HepG2 (cell line): ENCODE data around the gene STK38L. TPM values are rescaled to one million over a fixed set of nuclear protein-coding genes. Genes with fewer than 3 reads are reported as not detected.

Experiments used
- AHR ChIP-seq: IDR thresholded peaks from 2 replicates; pipeline ENCODE4 v1.6.1; 2018; ENCODE audit warnings: missing genetic modification reagents, missing compliant biosample characterization
- ARNT ChIP-seq: fragments of 450-650 bp; IDR thresholded peaks from 2 replicates; pipeline ENCODE4 v1.6.1; 2017
- CBX1 ChIP-seq: IDR thresholded peaks from one replicate; pipeline ENCODE4 v1.6.1; 2016; ENCODE audit warnings: antibody characterized with exemption, low read depth
- DR1 ChIP-seq: sonication (generic); formaldehyde crosslinking; IDR thresholded peaks from 2 replicates; pipeline ENCODE4 v1.8.0; 2021; ENCODE audit warnings: mild to moderate bottlenecking, missing genetic modification reagents, inconsistent platforms
- MBNL3 ChIP-seq: fragments of 250-450 bp; sonication (Bioruptor Pico); conservative IDR thresholded peaks from 2 replicates; pipeline ENCODE4 v1.8.0; 2022; ENCODE audit warnings: mild to moderate bottlenecking, inconsistent platforms
- NFYC ChIP-seq: IDR thresholded peaks from 2 replicates; pipeline ENCODE4 v1.6.1; 2016; ENCODE audit warnings: missing genetic modification reagents, missing compliant biosample characterization
- PRDM15 ChIP-seq: sonication (generic); formaldehyde crosslinking; IDR thresholded peaks from 2 replicates; pipeline ENCODE4 v1.4.0; 2020; ENCODE audit warnings: missing genetic modification reagents
- REPIN1 ChIP-seq: sonication (generic); formaldehyde crosslinking; IDR thresholded peaks from 2 replicates; pipeline ENCODE4 v1.8.0; 2022; ENCODE audit warnings: missing genetic modification reagents, low read depth, mild to moderate bottlenecking, borderline replicate concordance
- RORA ChIP-seq: sonication (generic); formaldehyde crosslinking; IDR thresholded peaks from 2 replicates; pipeline ENCODE4 v1.5.0; 2020; ENCODE audit warnings: mild to moderate bottlenecking, missing genetic modification reagents, moderate library complexity
- SIN3A ChIP-seq: IDR thresholded peaks from 2 replicates; pipeline ENCODE4 v1.6.1; 2011; ENCODE audit warnings: low read depth, mild to moderate bottlenecking, control low read depth, low read length, borderline replicate concordance
- SOX13 ChIP-seq, 3 experiments: fragments of 450-650 bp in 1 of 3; sonication (generic) in 1 of 3; formaldehyde crosslinking in 1 of 3; IDR thresholded peaks in 2 of 3; conservative IDR thresholded peaks in 1 of 3; 2 replicates each; pipeline versions ENCODE4 v1.5.0 to v1.6.1; 2016 to 2020; ENCODE audit warnings: antibody characterized with exemption in 1 of 3, mild to moderate bottlenecking in 1 of 3, missing compliant biosample characterization in 1 of 3, missing genetic modification reagents in 1 of 3, moderate library complexity in 1 of 3
- TARDBP ChIP-seq: sonication (generic); formaldehyde crosslinking; IDR thresholded peaks from 2 replicates; pipeline ENCODE4 v1.8.0; 2022; ENCODE audit warnings: mild to moderate bottlenecking, missing genetic modification reagents
- THAP11 ChIP-seq: IDR thresholded peaks from 2 replicates; pipeline ENCODE4 v1.6.1; 2016; ENCODE audit warnings: missing biosample characterization, missing genetic modification reagents
- UBTF ChIP-seq: sonication (generic); formaldehyde crosslinking; IDR thresholded peaks from 2 replicates; pipeline ENCODE4 v1.4.0; 2020; ENCODE audit warnings: mild to moderate bottlenecking, missing genetic modification reagents
- ZBTB42 ChIP-seq: sonication (generic); formaldehyde crosslinking; IDR thresholded peaks from 2 replicates; pipeline ENCODE4 v1.5.0; 2020; ENCODE audit warnings: mild to moderate bottlenecking, missing genetic modification reagents
- ZMAT5 ChIP-seq: sonication (generic); formaldehyde crosslinking; IDR thresholded peaks from 2 replicates; pipeline ENCODE4 v1.5.0; 2020; ENCODE audit warnings: mild to moderate bottlenecking, low read depth, missing genetic modification reagents, borderline replicate concordance
- ZNF251 ChIP-seq: sonication (generic); formaldehyde crosslinking; IDR thresholded peaks from 2 replicates; pipeline ENCODE4 v1.9.0; 2021; ENCODE audit warnings: mild to moderate bottlenecking, missing genetic modification reagents
- ZNF263 ChIP-seq: sonication (generic); formaldehyde crosslinking; IDR thresholded peaks from 2 replicates; pipeline ENCODE4 v1.4.0; 2020; ENCODE audit warnings: missing genetic modification reagents
- ZNF33A ChIP-seq: sonication (generic); formaldehyde crosslinking; IDR thresholded peaks from 2 replicates; pipeline ENCODE4 v1.5.1; 2020; ENCODE audit warnings: missing genetic modification reagents, mild to moderate bottlenecking, moderate library complexity, borderline replicate concordance
- ZNF432 ChIP-seq: sonication (generic); formaldehyde crosslinking; IDR thresholded peaks from 2 replicates; pipeline ENCODE4 v1.5.0; 2020; ENCODE audit warnings: missing genetic modification reagents, mild to moderate bottlenecking, borderline replicate concordance
- ZNF776 ChIP-seq: sonication (generic); formaldehyde crosslinking; IDR thresholded peaks from 2 replicates; pipeline ENCODE4 v1.4.0; 2020; ENCODE audit warnings: mild to moderate bottlenecking, missing genetic modification reagents
- ZSCAN12 ChIP-seq: sonication (generic); formaldehyde crosslinking; IDR thresholded peaks from 2 replicates; pipeline ENCODE4 v1.9.0; 2021; ENCODE audit warnings: mild to moderate bottlenecking, missing genetic modification reagents
- ZSCAN30 ChIP-seq: sonication (generic); formaldehyde crosslinking; IDR thresholded peaks from 2 replicates; pipeline ENCODE4 v1.5.0; 2020; ENCODE audit warnings: mild to moderate bottlenecking, missing genetic modification reagents
- polyA plus RNA-seq, 8 experiments: library from polyadenylated mRNA; depleted of rRNA in 3 of 8; stranded (reverse) in 7 of 8; unstranded in 1 of 8; fragments of >200 nt; fragmentation: Illumina TruSeq in 4 of 8; extraction: Trizol in 4 of 8; gene quantifications; 2 replicates each; pipeline versions ENCODE4 v1.2.1 to v1.2.3, GENCODE V29; 2011 to 2016; ENCODE audit warnings: low read depth in 4 of 8, missing spikeins in 1 of 8, mixed read lengths in 1 of 8; ENCODE audit not compliant: insufficient read depth in 1 of 8
- total RNA-seq, 5 experiments: library from RNA; depleted of rRNA; stranded (reverse); fragments of >200 nt; fragmentation: Illumina TruSeq; extraction: Trizol; gene quantifications; 2 replicates each; pipeline ENCODE4 v1.2.3, GENCODE V29; 2016; ENCODE audit warnings: low read depth in 1 of 5

STK38L gene
- total and polyA plus RNA-seq, 2 of the 13 experiments (the other 11 are each of a cell fraction or from before 2014, with no cell fraction given), result 6.1 to 26.4 TPM

GRCh38 chr12:27332714-27333402 is 88.8 kb downstream of the STK38L start, which contains the start of gene BMAL2 (continued):
- TF ChIP-seq DR1 (CRISPR knock-in tag) (no peak), NFYC (no peak), ZSCAN30 (CRISPR knock-in tag) (no peak), SOX13 (IDR thresholded peaks at IDR 0.05) (no peak), SOX13 (CRISPR knock-in tag; conservative IDR thresholded peaks at IDR 0.05 in 1 of 2, IDR thresholded peaks at IDR 0.05 in 1 of 2) (no peak), ZSCAN12 (CRISPR knock-in tag) (no peak), UBTF (CRISPR knock-in tag) (peak; percentile 41; the same call in 1 of the 2 replicates), THAP11 (no peak), ZNF251 (CRISPR knock-in tag) (no peak), CBX1 (no peak), ZNF432 (CRISPR knock-in tag) (no peak), RORA (CRISPR knock-in tag) (no peak), TARDBP (CRISPR knock-in tag) (no peak), ARNT (no peak), REPIN1 (CRISPR knock-in tag) (no peak), PRDM15 (no peak; the same call in 1 of the 2 replicates), MBNL3 (no peak), ZNF33A (CRISPR knock-in tag) (no peak), ZNF776 (CRISPR knock-in tag) (no peak; the same call in 1 of the 2 replicates), ZMAT5 (no peak), ZNF263 (CRISPR knock-in tag) (peak; percentile 17; the same call in 1 of the 2 replicates), SIN3A (no peak), ZBTB42 (CRISPR knock-in tag) (no peak), AHR (CRISPR knock-in tag) (no peak)
